A673 (cell line): Measurements from ENCODE around the gene CYBA.

Source experiments
- CTCF ChIP-seq: fragments of 300-800, 200-600 bp; sonication (generic); conservative IDR thresholded peaks from 2 replicates; pipeline ENCODE4 v1.5.1; 2017; ENCODE audit warnings: low read depth, mild to moderate bottlenecking, antibody characterized with exemption, low read length, moderate library complexity, mixed read lengths
- EZH2 ChIP-seq: fragments of 200-600 bp; sonication (generic); IDR thresholded peaks from 2 replicates; pipeline ENCODE4 v1.6.1; 2017; ENCODE audit warnings: borderline replicate concordance, low read depth, mild to moderate bottlenecking, mixed read lengths, antibody characterized with exemption, low read length; ENCODE audit not compliant: poor library complexity, severe bottlenecking

GRCh38 chr16:88646345-88647034, 4.4 kb downstream of the CYBA start:
- TF ChIP-seq CTCF: no peak
- no peak for TF ChIP-seq EZH2
